Measurements from ENCODE around the gene ZNF385D. TPM values are rescaled to one million over a fixed set of nuclear protein-coding genes. Genes with fewer than 3 reads are reported as not detected.

ZNF385D gene
- total and polyA plus RNA-seq, 2 donors from 2014 or later, result 1.4 to 8.9 TPM

- Histone ChIP-seq H3K27ac (ENCODE audit: low read depth in 2 of 2, low read length in 2 of 2) (no peak overlapping the region), H3K4me3 (ENCODE audit: low read length in 3 of 3) (no peak overlapping the region), H3K36me3 (ENCODE audit: control insufficient read depth in 2 of 3, insufficient read depth in 3 of 3, low read length in 3 of 3) (no peaks in the 10 kb centered on the region), H3K4me1 (ENCODE audit: control insufficient read depth in 2 of 3, insufficient read depth in 2 of 3, low read depth in 1 of 3, low read length in 3 of 3) (no peaks in the 10 kb centered on the region), H3K9me3 (ENCODE audit: control insufficient read depth in 2 of 3, insufficient read depth in 1 of 3, low read length in 3 of 3) (no peaks in the 10 kb centered on the region), H3K9ac (ENCODE audit: low read length in 3 of 3) (no peak overlapping the region), H3K27me3 (ENCODE audit: control insufficient read depth, insufficient read depth, low read length) (no peaks in the 10 kb centered on the region)
- FAIRE-seq (no peak), DNase-seq (no peak)
- TF ChIP-seq, protein P1, sequence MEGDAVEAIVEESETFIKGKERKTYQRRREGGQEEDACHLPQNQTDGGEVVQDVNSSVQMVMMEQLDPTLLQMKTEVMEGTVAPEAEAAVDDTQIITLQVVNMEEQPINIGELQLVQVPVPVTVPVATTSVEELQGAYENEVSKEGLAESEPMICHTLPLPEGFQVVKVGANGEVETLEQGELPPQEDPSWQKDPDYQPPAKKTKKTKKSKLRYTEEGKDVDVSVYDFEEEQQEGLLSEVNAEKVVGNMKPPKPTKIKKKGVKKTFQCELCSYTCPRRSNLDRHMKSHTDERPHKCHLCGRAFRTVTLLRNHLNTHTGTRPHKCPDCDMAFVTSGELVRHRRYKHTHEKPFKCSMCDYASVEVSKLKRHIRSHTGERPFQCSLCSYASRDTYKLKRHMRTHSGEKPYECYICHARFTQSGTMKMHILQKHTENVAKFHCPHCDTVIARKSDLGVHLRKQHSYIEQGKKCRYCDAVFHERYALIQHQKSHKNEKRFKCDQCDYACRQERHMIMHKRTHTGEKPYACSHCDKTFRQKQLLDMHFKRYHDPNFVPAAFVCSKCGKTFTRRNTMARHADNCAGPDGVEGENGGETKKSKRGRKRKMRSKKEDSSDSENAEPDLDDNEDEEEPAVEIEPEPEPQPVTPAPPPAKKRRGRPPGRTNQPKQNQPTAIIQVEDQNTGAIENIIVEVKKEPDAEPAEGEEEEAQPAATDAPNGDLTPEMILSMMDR (IDR thresholded peaks at IDR 0.05; ENCODE audit: borderline replicate concordance, extremely low read depth, insufficient read depth), result no peak
- intact Hi-C loops (cut with DNase I), result no loop called here
Measured at GRCh38 chr3:21372316-21372715, 378.7 kb downstream of the ZNF385D start.
